Smooth muscle cell (in vitro differentiated cells): Measurements from ENCODE around the gene CCDC78. TPM values are rescaled to one million over a fixed set of nuclear protein-coding genes. Genes with fewer than 3 reads are reported as not detected.

Experiments
- DNase-seq: peaks from one replicate; lab custom pipeline; 2025; ENCODE audit not compliant: unreplicated experiment; lab: John Stamatoyannopoulos, UW
- H2AFZ ChIP-seq: fragments of 200-600 bp; sonication (generic); 2 replicates; pipeline ENCODE4 v1.6.0; 2016; ENCODE audit warnings: antibody characterized with exemption, low read depth, mild to moderate bottlenecking
- H3F3A ChIP-seq: fragments of 200-600 bp; sonication (generic); 2 replicates; pipeline ENCODE4 v1.6.0; 2017; ENCODE audit warnings: antibody characterized with exemption, low read depth
- H3K27ac ChIP-seq: fragments of 200-600 bp; sonication (generic); 2 replicates; pipeline ENCODE4 v1.5.1; 2016; ENCODE audit warnings: low read depth, mild to moderate bottlenecking
- H3K27me3 ChIP-seq: fragments of 200-600 bp; sonication (generic); 2 replicates; pipeline ENCODE4 v1.6.1; 2016; ENCODE audit warnings: low read depth, mild to moderate bottlenecking
- H3K36me3 ChIP-seq: fragments of 200-600 bp; sonication (generic); 2 replicates; pipeline ENCODE4 v1.5.1; 2016; ENCODE audit warnings: low read depth
- H3K4me1 ChIP-seq: fragments of 200-600 bp; sonication (generic); 2 replicates; pipeline ENCODE4 v1.5.1; 2016; ENCODE audit warnings: low read depth
- H3K4me2 ChIP-seq: fragments of 200-600 bp; sonication (generic); 2 replicates; pipeline ENCODE4 v1.6.0; 2016; ENCODE audit warnings: mild to moderate bottlenecking
- H3K4me3 ChIP-seq: fragments of 200-600 bp; sonication (generic); 2 replicates; pipeline ENCODE4 v1.5.1; 2016; ENCODE audit warnings: mild to moderate bottlenecking
- H3K79me2 ChIP-seq: fragments of 200-600 bp; sonication (generic); 2 replicates; pipeline ENCODE4 v1.6.0; 2016; ENCODE audit warnings: low read depth, mild to moderate bottlenecking
- H3K9ac ChIP-seq: fragments of 200-600 bp; sonication (generic); 2 replicates; pipeline ENCODE4 v1.6.0; 2016; ENCODE audit warnings: low read depth
- H3K9me3 ChIP-seq: fragments of 200-600 bp; sonication (generic); replicated peaks from 2 replicates; pipeline ENCODE4 v1.5.1; 2016; ENCODE audit warnings: low read depth
- H4K20me1 ChIP-seq: fragments of 200-600 bp; sonication (generic); 2 replicates; pipeline ENCODE4 v1.6.0; 2016; ENCODE audit warnings: low read depth
- CTCF ChIP-seq: fragments of 200-600 bp; sonication (generic); IDR thresholded peaks from 2 replicates; pipeline ENCODE4 v1.5.1; 2017; ENCODE audit warnings: borderline replicate concordance, mild to moderate bottlenecking, antibody characterized with exemption; ENCODE audit not compliant: insufficient read depth, poor library complexity, severe bottlenecking
- WGBS: methylation state at CpG from one replicate; pipeline ENCODE4 v1.1.7; 2016; ENCODE audit warnings: low lambda C conversion rate; 5-methylcytosine and 5-hydroxymethylcytosine counted together
- polyA plus RNA-seq: library from polyadenylated mRNA; unstranded; fragments of >200 nt; fragmentation: Nextera tagmentation; extraction: Ambion mirVana; gene quantifications from 2 replicates; pipeline ENCODE4 v1.2.1, GENCODE V29; 2016
- total RNA-seq: library from RNA; depleted of rRNA; stranded (reverse); fragments of >200 nt; gene quantifications from 2 replicates; pipeline ENCODE4 v1.2.3, GENCODE V29; 2014

The CCDC78 gene
- total and polyA plus RNA-seq, 2 experiments from 2014 or later, result 2.8 to 3.4 TPM

GRCh38 chr16:768428-768827 is 42.2 kb upstream of the CCDC78 start:
- Histone ChIP-seq H3K9ac (no peak overlapping the region), H3K27me3 (no peaks in the 10 kb centered on the region), H3K4me2 (no peak overlapping the region), H3F3A (no peaks in the 10 kb centered on the region), H3K27ac (no peak overlapping the region), H3K4me1 (no peaks in the 10 kb centered on the region), H3K9me3 (no peaks in the 10 kb centered on the region), H3K36me3 (no peaks in the 10 kb centered on the region), H2AFZ (no peak overlapping the region), H4K20me1 (no peaks in the 10 kb centered on the region), H3K79me2 (no peaks in the 10 kb centered on the region), H3K4me3 (no peak overlapping the region)
- WGBS, result 92% methylated on average over 11 of the region's 21 CpGs
- no peak for DNase-seq
- TF ChIP-seq CTCF, result no peak

- no peak overlapping the region for H3K27ac ChIP-seq
- 80% methylated on average over 1 of the region's 38 CpGs for WGBS
- H3K9me3 ChIP-seq, result no peaks in the 10 kb centered on the region
- no peak overlapping the region for H3K4me2 ChIP-seq
- no peak overlapping the region for H3K9ac ChIP-seq
- H3K27me3 ChIP-seq, result no peaks in the 10 kb centered on the region
- no peaks in the 10 kb centered on the region for H3K79me2 ChIP-seq
- DNase-seq, result no peak
- no peak overlapping the region for H3K4me3 ChIP-seq
- TF ChIP-seq CTCF, result no peak
- no peaks in the 10 kb centered on the region for H3K36me3 ChIP-seq
- H3F3A ChIP-seq, result no peaks in the 10 kb centered on the region
- no peaks in the 10 kb centered on the region for H3K4me1 ChIP-seq
- H4K20me1 ChIP-seq, result no peaks in the 10 kb centered on the region
- no peak overlapping the region for H2AFZ ChIP-seq
Measured at GRCh38 chr16:767743-768235, 41.5 kb upstream of the CCDC78 start.

GRCh38 chr16:766820-767640 is 40.8 kb upstream of the CCDC78 start:
- DNase-seq, result no peak
- no peaks in the 10 kb centered on the region for H3K27me3 ChIP-seq

More at GRCh38 chr16:766820-767640, 40.8 kb upstream of the CCDC78 start:
- no peak overlapping the region for H3K9ac ChIP-seq
- H3K4me2 ChIP-seq, result no peak overlapping the region
- H4K20me1 ChIP-seq, result no peaks in the 10 kb centered on the region
- H3F3A ChIP-seq, result no peaks in the 10 kb centered on the region
- no peaks in the 10 kb centered on the region for H3K9me3 ChIP-seq
- TF ChIP-seq CTCF, result no peak
- H3K4me1 ChIP-seq, result no peaks in the 10 kb centered on the region
- no peak overlapping the region for H2AFZ ChIP-seq
- H3K27ac ChIP-seq, result no peak overlapping the region
- H3K4me3 ChIP-seq, result no peak overlapping the region
- WGBS, result 91% methylated on average over 29 of the region's 48 CpGs
- H3K36me3 ChIP-seq, result no peaks in the 10 kb centered on the region
- H3K79me2 ChIP-seq, result no peaks in the 10 kb centered on the region
